Stomach (tissue), 9 donors: Measurements from ENCODE around the gene PLXNB2. TPM values are rescaled to one million over a fixed set of nuclear protein-coding genes. Genes with fewer than 3 reads are reported as not detected.

ENCODE experiments used
- DNase-seq, 2 donors: peaks; one replicate each; pipeline versions ENCODE4 v3.0.0 to v3.0.0-alpha.2; 2013 to 2019
- H3K27ac ChIP-seq, 5 donors: fragments of 200-600 bp in 4 of 5; sonication (generic) in 4 of 5; one replicate each; pipeline ENCODE4 v1.5.1; 2013 to 2019; ENCODE audit warnings: mild to moderate bottlenecking in 1 of 5, moderate library complexity in 1 of 5
- H3K27me3 ChIP-seq, 3 donors: fragments of 200-600 bp; sonication (generic); one replicate each; pipeline ENCODE4 v1.5.1; 2017 to 2019; ENCODE audit warnings: mixed run types in 1 of 3
- H3K36me3 ChIP-seq, 4 donors: fragments of 200-600 bp; sonication (generic); 1 replicate in 3 of 4; 2 replicates in 1 of 4; pipeline ENCODE4 v1.5.1; 2016 to 2019
- H3K4me1 ChIP-seq, 4 donors: fragments of 200-600 bp; sonication (generic); one replicate each; pipeline ENCODE4 v1.5.1; 2016 to 2019
- H3K4me3 ChIP-seq, 4 donors: fragments of 200-600 bp; sonication (generic) in 3 of 4; one replicate each; pipeline ENCODE4 v1.5.1; 2016 to 2019; ENCODE audit warnings: mild to moderate bottlenecking in 1 of 4
- H3K9me3 ChIP-seq, 4 donors: fragments of 200-600 bp; sonication (generic); one replicate each; pipeline ENCODE4 v1.5.1; 2016 to 2019
- EP300 ChIP-seq: sonication (generic); formaldehyde crosslinking; IDR thresholded peaks from one replicate; pipeline ENCODE4 v1.6.1; 2017; ENCODE audit warnings: antibody characterized with exemption
- POLR2A ChIP-seq, 4 donors: fragments of 450-650 bp; IDR thresholded peaks; one replicate each; pipeline ENCODE4 v1.6.1; 2016; ENCODE audit warnings: antibody characterized with exemption in 4 of 4, control low read depth in 2 of 4, mild to moderate bottlenecking in 1 of 4, moderate library complexity in 1 of 4
- POLR2AphosphoS5 ChIP-seq, 3 donors: sonication (generic); formaldehyde crosslinking; IDR thresholded peaks; one replicate each; pipeline ENCODE4 v1.6.1; 2016; ENCODE audit warnings: antibody characterized with exemption in 3 of 3
- WGBS, 5 donors: extraction: QIAGEN DNeasy Blood & Tissue Kit in 3 of 5; methylation state at CpG; one replicate each; pipeline versions ENCODE4 v1.1.5 to v1.1.7; 2013 to 2018; 5-methylcytosine and 5-hydroxymethylcytosine counted together
- intact Hi-C: fragments of 100-400 bp; cut with DNase I; formaldehyde crosslinking; loops from one replicate; pipeline ENCODE4 v1.15.1; 2023; ENCODE audit warnings: low total_unique reads
- polyA plus RNA-seq, 3 donors: library from polyadenylated mRNA; stranded (reverse); fragments of 200-250 nt; gene quantifications; one replicate each; pipeline ENCODE4 v1.2.3, GENCODE V29; 2013
- total RNA-seq, 5 donors: library from RNA; depleted of rRNA; stranded (reverse); fragments of >200 nt; gene quantifications; one replicate each; pipeline versions ENCODE4 v1.1.0 to v1.2.3, GENCODE V29; 2014 to 2016
- TF ChIP-seq, protein P1 (sequence below), 7 experiments: fragments of 450-650 bp in 4 of 7; fragments of 200-600 bp in 3 of 7; sonication (generic) in 3 of 7; IDR thresholded peaks; one replicate each; pipeline ENCODE4 v1.5.1; 2016 to 2019; ENCODE audit warnings: antibody characterized with exemption in 7 of 7, control low read depth in 2 of 7, mild to moderate bottlenecking in 1 of 7
- donor health status: healthy with polysubstance abuse.
- donor health status: Bipolar disorder and iron deficiency.
- donor health status: healthy.

Gene PLXNB2
- total and polyA plus RNA-seq, 8 donors, result 50.3 to 648 (median 269) TPM

DNA sequence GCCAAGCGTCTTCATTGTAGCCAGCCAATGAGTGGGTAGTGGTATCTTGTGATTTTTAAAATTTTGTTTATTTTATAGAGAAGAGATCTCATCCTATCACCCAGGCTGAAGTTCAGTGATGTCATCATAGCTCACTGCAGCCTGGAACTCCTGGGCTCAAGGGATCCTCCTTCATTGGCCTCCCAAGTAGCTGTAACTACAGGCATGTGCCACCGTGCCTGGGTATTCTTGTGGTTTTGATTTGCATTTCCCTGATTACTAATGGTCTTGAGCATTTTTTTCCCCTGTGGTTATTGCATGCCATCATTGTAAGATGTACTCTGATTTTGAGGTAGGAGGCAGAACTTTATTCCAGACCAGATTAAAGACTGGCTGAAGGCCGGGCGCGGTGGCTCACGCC lies 21.8 kb upstream of the PLXNB2 start:
- TF ChIP-seq EP300 (no peak), POLR2A (IDR thresholded peaks at IDR 0.05) (no peak), POLR2AphosphoS5 (IDR thresholded peaks at IDR 0.05) (no peak)
- TF ChIP-seq, protein P1, sequence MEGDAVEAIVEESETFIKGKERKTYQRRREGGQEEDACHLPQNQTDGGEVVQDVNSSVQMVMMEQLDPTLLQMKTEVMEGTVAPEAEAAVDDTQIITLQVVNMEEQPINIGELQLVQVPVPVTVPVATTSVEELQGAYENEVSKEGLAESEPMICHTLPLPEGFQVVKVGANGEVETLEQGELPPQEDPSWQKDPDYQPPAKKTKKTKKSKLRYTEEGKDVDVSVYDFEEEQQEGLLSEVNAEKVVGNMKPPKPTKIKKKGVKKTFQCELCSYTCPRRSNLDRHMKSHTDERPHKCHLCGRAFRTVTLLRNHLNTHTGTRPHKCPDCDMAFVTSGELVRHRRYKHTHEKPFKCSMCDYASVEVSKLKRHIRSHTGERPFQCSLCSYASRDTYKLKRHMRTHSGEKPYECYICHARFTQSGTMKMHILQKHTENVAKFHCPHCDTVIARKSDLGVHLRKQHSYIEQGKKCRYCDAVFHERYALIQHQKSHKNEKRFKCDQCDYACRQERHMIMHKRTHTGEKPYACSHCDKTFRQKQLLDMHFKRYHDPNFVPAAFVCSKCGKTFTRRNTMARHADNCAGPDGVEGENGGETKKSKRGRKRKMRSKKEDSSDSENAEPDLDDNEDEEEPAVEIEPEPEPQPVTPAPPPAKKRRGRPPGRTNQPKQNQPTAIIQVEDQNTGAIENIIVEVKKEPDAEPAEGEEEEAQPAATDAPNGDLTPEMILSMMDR (IDR thresholded peaks at IDR 0.05), result no peak
- Histone ChIP-seq H3K4me3 (no peak overlapping the region), H3K27ac (no peak overlapping the region), H3K9me3 (no peaks in the 10 kb centered on the region), H3K27me3 (no peaks in the 10 kb centered on the region), H3K4me1 (peaks cover 13 to 35% (median 20%) of the 10 kb centered on the region in 4 donors), H3K36me3 (no peaks in the 10 kb centered on the region)
- intact Hi-C loops, result no loop called here
- WGBS, 5 donors, result 86 to 93% (median 91%) methylated on average over 6 of the region's 6 CpGs
- DNase-seq, result no peak

DNA sequence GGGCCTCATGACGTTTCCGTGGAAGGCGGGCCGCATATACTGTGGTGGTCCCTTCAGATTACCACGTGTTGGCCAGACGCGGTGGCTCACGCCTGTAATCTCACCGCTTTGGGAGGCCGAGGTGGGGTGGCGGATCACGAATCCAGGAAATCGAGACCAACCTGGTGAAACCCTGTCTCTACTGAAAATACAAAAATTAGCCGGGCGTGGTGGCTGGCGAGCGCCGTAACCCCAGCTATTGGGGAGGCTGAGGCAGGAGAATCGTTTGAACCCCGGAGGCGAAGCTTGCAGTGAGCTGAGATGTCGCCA lies 20.2 kb upstream of the PLXNB2 start:
- no peak for DNase-seq
- WGBS, 5 donors, result 63 to 97% (median 69%) methylated on average over 10 to 22 of the region's 22 CpGs
- Histone ChIP-seq H3K4me1 (peaks cover 13 to 35% (median 20%) of the 10 kb centered on the region in 4 donors), H3K36me3 (no peaks in the 10 kb centered on the region), H3K27me3 (no peaks in the 10 kb centered on the region), H3K4me3 (peak overlapping the region; percentile 72 to 95 (median 88)), H3K9me3 (no peaks in the 10 kb centered on the region), H3K27ac (peak overlapping the region; percentile 91 to 98 (median 95))
- intact Hi-C loops, result no loop called here
- TF ChIP-seq, protein P1 (IDR thresholded peaks at IDR 0.05), result no peak
- TF ChIP-seq EP300 (no peak), POLR2A (IDR thresholded peaks at IDR 0.05) (no peak), POLR2AphosphoS5 (IDR thresholded peaks at IDR 0.05) (no peak)

GRCh38 chr22:50326956-50327710 lies 19.7 kb upstream of the PLXNB2 start, which contains the start of gene DENND6B:
DENND6B (minus strand) TSS chr22:50327012; CDS start chr22:50326988, 24 bp downstream.
- peaks cover 13 to 35% (median 20%) of the 10 kb centered on the region in 4 donors for H3K4me1 ChIP-seq
- peak within 1 kb of the TSS; percentile 91 to 98 (median 95) for H3K27ac ChIP-seq
- no peak for TF ChIP-seq POLR2A (IDR thresholded peaks at IDR 0.05)
- TF ChIP-seq POLR2AphosphoS5 (IDR thresholded peaks at IDR 0.05), result peak in 2 of 3 donors; percentile 60 to 61
- no peak for TF ChIP-seq EP300
- TF ChIP-seq, protein P1 (IDR thresholded peaks at IDR 0.05), result peak in 4 of 7 experiments; percentile 19 to 93 (median 44)
- no peaks in the 10 kb centered on the region for H3K36me3 ChIP-seq
- H3K9me3 ChIP-seq, result no peaks in the 10 kb centered on the region
- 0 to 4% (median 1%) methylated on average over 17 to 105 of the region's 105 CpGs for WGBS, 5 donors
- peak within 1 kb of the TSS; percentile 72 to 95 (median 88) for H3K4me3 ChIP-seq
- no peaks in the 10 kb centered on the region for H3K27me3 ChIP-seq
- peak; percentile 87 to 96 for DNase-seq
- intact Hi-C loops, result no loop called here

- peak overlapping the region in 4 of 5 donors; percentile 60 to 98 (median 78) for H3K27ac ChIP-seq
- no peaks in the 10 kb centered on the region for H3K27me3 ChIP-seq
- 12 to 15% (median 14%) methylated on average over 40 to 56 of the region's 56 CpGs for WGBS, 5 donors
- intact Hi-C loops, result no loop called here
- H3K4me1 ChIP-seq, result peaks cover 13 to 33% (median 20%) of the 10 kb centered on the region in 4 donors
- no peak for TF ChIP-seq POLR2A (IDR thresholded peaks at IDR 0.05)
- TF ChIP-seq EP300, result no peak
- TF ChIP-seq POLR2AphosphoS5 (IDR thresholded peaks at IDR 0.05), result no peak
- TF ChIP-seq, protein P1 (IDR thresholded peaks at IDR 0.05), result no peak
- DNase-seq, result no peak
- no peaks in the 10 kb centered on the region for H3K9me3 ChIP-seq
- H3K36me3 ChIP-seq, result no peaks in the 10 kb centered on the region
- peak overlapping the region; percentile 72 to 95 (median 88) for H3K4me3 ChIP-seq
Measured at GRCh38 chr22:50326225-50326955, 18.9 kb upstream of the PLXNB2 start.
